IMR-90 (cell line): ENCODE data around the gene B3GAT1.

Experiments
- CHD1 ChIP-seq: IDR thresholded peaks from 2 replicates; pipeline ENCODE4 v1.6.1; 2012; ENCODE audit warnings: low read depth, low read length, improper control_type of control experiment
- CTCF ChIP-seq: conservative IDR thresholded peaks from 2 replicates; pipeline ENCODE4 v1.5.1; 2012; ENCODE audit warnings: mild to moderate bottlenecking, low read depth, low read length, improper control_type of control experiment
- POLR2A ChIP-seq: IDR thresholded peaks from 2 replicates; pipeline ENCODE4 v1.6.1; 2012; ENCODE audit warnings: mild to moderate bottlenecking, low read depth, low read length
- RAD21 ChIP-seq: IDR thresholded peaks from 2 replicates; pipeline ENCODE4 v1.6.1; 2012; ENCODE audit warnings: low read length, improper control_type of control experiment
- RFX5 ChIP-seq: IDR thresholded peaks from 2 replicates; pipeline ENCODE4 v1.8.0; 2012; ENCODE audit warnings: low read depth, mild to moderate bottlenecking, low read length, moderate library complexity

- TF ChIP-seq CTCF = no peak
- no peak for TF ChIP-seq POLR2A
- TF ChIP-seq CHD1 = no peak
- TF ChIP-seq RAD21 = no peak
- TF ChIP-seq RFX5 = no peak
These were observed 78.7 kb downstream of the B3GAT1 start for GRCh38 chr11:134333312-134333711.
